SH-SY5Y (cell line): ENCODE measurements around the gene MMP25.

Source experiments
- GATA2 ChIP-seq: IDR thresholded peaks from 2 replicates; pipeline ENCODE4 v1.6.1; 2011; ENCODE audit warnings: mild to moderate bottlenecking, low read depth, low read length
- GATA3 ChIP-seq: IDR thresholded peaks from 2 replicates; pipeline ENCODE4 v1.6.1; 2011; ENCODE audit warnings: low read depth, mild to moderate bottlenecking, low read length, moderate library complexity

DNA sequence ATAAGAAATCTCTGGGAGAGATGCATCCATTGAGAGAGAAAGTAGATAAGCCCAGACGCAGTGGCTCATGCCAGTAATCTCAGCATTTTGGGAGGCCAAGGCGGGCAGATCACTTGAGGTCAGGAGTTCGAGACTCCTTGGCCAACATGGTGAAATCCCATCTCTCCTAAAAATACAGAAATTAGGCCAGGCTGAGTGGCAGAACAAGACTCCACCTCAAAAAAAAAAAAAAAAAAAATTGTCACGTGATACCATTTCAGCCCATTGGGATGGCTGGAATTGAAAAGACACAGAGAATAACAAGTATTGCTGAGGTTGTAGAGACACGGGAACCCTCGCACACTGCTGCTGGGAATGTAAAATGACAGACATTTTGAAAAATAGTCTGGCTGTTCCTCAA lies 16.2 kb downstream of the MMP25 start:
- TF ChIP-seq GATA2 = no peak
- no peak for TF ChIP-seq GATA3
